H9 (cell line): Measurements from ENCODE around the gene DDT. TPM values are rescaled to one million over a fixed set of nuclear protein-coding genes. Genes with fewer than 3 reads are reported as not detected.
"Not testable (repeated sequence)": the region's sequence is repeated elsewhere in the genome, so short reads cannot be mapped to it uniquely, and the experiment has no call there.

Source experiments
- DNase-seq: peaks from one replicate; pipeline ENCODE4 v3.0.0-alpha.2; 2017
- H2AFZ ChIP-seq: one replicate; pipeline ENCODE4 v1.6.1; 2013; ENCODE audit warnings: mild to moderate bottlenecking, low read length, control low read depth, moderate library complexity
- H2AK5ac ChIP-seq: 2 replicates; pipeline ENCODE4 v1.6.1; 2013; ENCODE audit warnings: low read length, control low read depth, mixed read lengths; ENCODE audit not compliant: insufficient read length
- H2BK120ac ChIP-seq: one replicate; pipeline ENCODE4 v1.6.1; 2013; ENCODE audit warnings: low read depth, mild to moderate bottlenecking, low read length, control low read depth, inconsistent platforms; ENCODE audit not compliant: poor library complexity, severe bottlenecking
- H2BK12ac ChIP-seq: 2 replicates; pipeline ENCODE4 v1.6.1; 2013; ENCODE audit warnings: low read length, control low read depth, mixed read lengths, low read depth; ENCODE audit not compliant: insufficient read length
- H2BK15ac ChIP-seq: 2 replicates; pipeline ENCODE4 v1.6.1; 2013; ENCODE audit warnings: low read depth, low read length, control low read depth
- H2BK20ac ChIP-seq: one replicate; pipeline ENCODE4 v1.6.1; 2013; ENCODE audit warnings: low read depth, mild to moderate bottlenecking, low read length, control low read depth, inconsistent platforms; ENCODE audit not compliant: poor library complexity, severe bottlenecking
- H2BK5ac ChIP-seq: 2 replicates; pipeline ENCODE4 v1.6.1; 2013; ENCODE audit warnings: low read length, control low read depth, mixed read lengths; ENCODE audit not compliant: insufficient read length
- H3K14ac ChIP-seq: 2 replicates; pipeline ENCODE4 v1.6.1; 2013; ENCODE audit warnings: low read length, control low read depth; ENCODE audit not compliant: insufficient read depth
- H3K18ac ChIP-seq: 2 replicates; pipeline ENCODE4 v1.6.1; 2013; ENCODE audit warnings: low read depth, mild to moderate bottlenecking, mixed read lengths, low read length, control low read depth; ENCODE audit not compliant: insufficient read length
- H3K23ac ChIP-seq: 2 replicates; pipeline ENCODE4 v1.6.1; 2013; ENCODE audit warnings: low read length, control low read depth, mixed read lengths, low read depth; ENCODE audit not compliant: insufficient read length
- H3K23me2 ChIP-seq: 2 replicates; pipeline ENCODE4 v1.6.1; 2013; ENCODE audit warnings: low read depth, mild to moderate bottlenecking, mixed read lengths, low read length, control low read depth; ENCODE audit not compliant: insufficient read length, poor library complexity, severe bottlenecking
- H3K27ac ChIP-seq: 2 replicates; pipeline ENCODE4 v1.5.1; 2013; ENCODE audit warnings: low read length, control low read depth, mixed read lengths, low read depth; ENCODE audit not compliant: insufficient read length
- H3K27me3 ChIP-seq: 2 replicates; pipeline ENCODE4 v1.6.1; 2013; ENCODE audit warnings: low read length, control low read depth, inconsistent platforms; ENCODE audit not compliant: insufficient read depth
- H3K4ac ChIP-seq: 2 replicates; pipeline ENCODE4 v1.6.1; 2013; ENCODE audit warnings: low read depth, mild to moderate bottlenecking, control low read depth, inconsistent platforms, low read length, moderate library complexity
- H3K4me1 ChIP-seq: 2 replicates; pipeline ENCODE4 v1.6.1; 2013; ENCODE audit warnings: low read length, control low read depth, inconsistent platforms; ENCODE audit not compliant: insufficient read depth
- H3K4me2 ChIP-seq: 2 replicates; pipeline ENCODE4 v1.6.1; 2013; ENCODE audit warnings: low read length, control low read depth, mixed read lengths; ENCODE audit not compliant: insufficient read length, insufficient read depth
- H3K56ac ChIP-seq: 2 replicates; pipeline ENCODE4 v1.6.1; 2013; ENCODE audit warnings: low read depth, mild to moderate bottlenecking, mixed read lengths, low read length, control low read depth; ENCODE audit not compliant: insufficient read length
- H3K79me1 ChIP-seq: 2 replicates; pipeline ENCODE4 v1.6.1; 2013; ENCODE audit warnings: low read depth, mild to moderate bottlenecking, moderate library complexity, low read length, control low read depth, inconsistent platforms; ENCODE audit not compliant: insufficient read depth, poor library complexity, severe bottlenecking
- H3K79me2 ChIP-seq: 2 replicates; pipeline ENCODE4 v1.6.1; 2013; ENCODE audit warnings: low read length, control low read depth, inconsistent platforms; ENCODE audit not compliant: insufficient read depth
- H3K9ac ChIP-seq: 2 replicates; pipeline ENCODE4 v1.6.1; 2013; ENCODE audit warnings: low read length, control low read depth, mixed read lengths; ENCODE audit not compliant: insufficient read length; ENCODE audit errors: extremely low read depth
- H3K9me3 ChIP-seq: one replicate; pipeline ENCODE4 v1.6.1; 2013; ENCODE audit warnings: low read depth, low read length, inconsistent platforms; ENCODE audit not compliant: control insufficient read depth
- H3T11ph ChIP-seq: one replicate; pipeline ENCODE4 v1.6.1; 2013; ENCODE audit warnings: mild to moderate bottlenecking, low read length, control low read depth, inconsistent platforms
- H4K20me1 ChIP-seq: one replicate; pipeline ENCODE4 v1.6.1; 2013; ENCODE audit not compliant: control insufficient read depth, insufficient read length, insufficient read depth
- H4K5ac ChIP-seq: 2 replicates; pipeline ENCODE4 v1.6.1; 2013; ENCODE audit warnings: low read depth, mild to moderate bottlenecking, mixed read lengths, low read length, control low read depth; ENCODE audit not compliant: insufficient read length
- H4K8ac ChIP-seq: replicated peaks from 2 replicates; pipeline ENCODE4 v1.6.1; 2013; ENCODE audit warnings: low read length, control low read depth, mixed read lengths, low read depth; ENCODE audit not compliant: insufficient read length
- H4K91ac ChIP-seq: 2 replicates; pipeline ENCODE4 v1.6.1; 2013; ENCODE audit warnings: low read depth, mild to moderate bottlenecking, moderate library complexity, mixed read lengths, low read length, control low read depth; ENCODE audit not compliant: insufficient read length
- H3K27ac Mint-ChIP-seq, 3 experiments: 2 replicates in 2 of 3; 3 replicates in 1 of 3; pipeline ENCODE4 v1.8.0; 2020 to 2021; ENCODE audit warnings: mixed read lengths in 3 of 3, mild to moderate bottlenecking in 1 of 3, moderate library complexity in 1 of 3
- H3K27me3 Mint-ChIP-seq: 2 replicates; pipeline ENCODE4 v1.8.0; 2021; ENCODE audit warnings: low read depth, mild to moderate bottlenecking, moderate library complexity, mixed read lengths
- H3K36me3 Mint-ChIP-seq, 3 experiments: 2 replicates in 2 of 3; 3 replicates in 1 of 3; pipeline ENCODE4 v1.8.0; 2020 to 2021; ENCODE audit warnings: low read depth in 3 of 3, mixed read lengths in 3 of 3; ENCODE audit not compliant: insufficient read depth in 1 of 3
- H3K4me1 Mint-ChIP-seq, 2 experiments: 2 replicates each; pipeline ENCODE4 v1.8.0; 2020; ENCODE audit warnings: mixed read lengths in 2 of 2
- H3K4me3 Mint-ChIP-seq, 2 experiments: 2 replicates in 1 of 2; 3 replicates in 1 of 2; pipeline ENCODE4 v1.8.0; 2020 to 2021; ENCODE audit warnings: mild to moderate bottlenecking in 2 of 2, mixed read lengths in 2 of 2, moderate library complexity in 1 of 2
- H3K9me3 Mint-ChIP-seq, 2 experiments: 2 replicates in 1 of 2; 3 replicates in 1 of 2; pipeline ENCODE4 v1.8.0; 2020; ENCODE audit warnings: mild to moderate bottlenecking in 2 of 2, mixed read lengths in 2 of 2, moderate library complexity in 1 of 2
- WGBS: extraction: QIAGEN DNeasy Blood & Tissue Kit; methylation state at CpG from one replicate; pipeline ENCODE4 v1.1.7; 2013; ENCODE audit warnings: missing lambda C conversion rate, low lambda C conversion rate, mixed read lengths; ENCODE audit not compliant: insufficient read length; ENCODE audit errors: extremely low coverage; 5-methylcytosine and 5-hydroxymethylcytosine counted together
- total RNA-seq: library from RNA; stranded (reverse); gene quantifications from 2 replicates; pipeline ENCODE4 v1.2.1, GENCODE V29; 2021
- TF ChIP-seq, protein P1 (sequence below): fragments of 200-600 bp; sonication (generic); conservative IDR thresholded peaks from 3 replicates; pipeline ENCODE4 v1.8.0; 2021; ENCODE audit warnings: antibody characterized with exemption, mild to moderate bottlenecking

Gene DDT
- total RNA-seq, 1 experiment from 2014 or later, result 185 TPM

DNA sequence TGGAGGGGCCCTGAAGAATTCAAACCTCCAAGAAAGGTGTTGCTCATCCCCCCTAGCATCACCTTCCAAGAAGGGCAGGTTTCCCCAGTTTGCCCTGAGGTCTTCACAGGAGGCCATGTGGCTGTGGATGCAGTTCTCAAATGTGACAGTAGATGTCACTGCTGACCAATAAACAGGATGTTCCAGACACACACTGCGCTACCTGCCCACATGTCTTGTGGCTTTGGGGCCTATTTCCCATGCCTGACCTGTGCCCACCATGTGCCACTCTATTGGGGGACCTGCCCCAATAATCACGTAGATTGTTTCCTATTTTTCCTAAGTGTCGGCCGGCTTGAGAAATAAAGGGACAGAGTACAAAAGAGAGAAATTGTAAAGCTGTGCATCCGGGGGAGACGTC is 10.2 kb upstream of the DDT start:
- Histone ChIP-seq H3K4ac (no peak overlapping the region), H3K79me2 (no peaks in the 10 kb centered on the region), H3K56ac (no peak overlapping the region), H2BK5ac (no peak overlapping the region), H3K27ac (no peak overlapping the region), H2BK12ac (no peak overlapping the region), H3K4me1 (no peaks in the 10 kb centered on the region), H2BK15ac (no peak overlapping the region), H3K23ac (no peak overlapping the region), H4K8ac (no peak overlapping the region), H3K79me1 (no peaks in the 10 kb centered on the region), H4K20me1 (no peaks in the 10 kb centered on the region), H2BK20ac (no peak overlapping the region), H2BK120ac (no peak overlapping the region), H2AFZ (no peak overlapping the region), H3K4me2 (no peak overlapping the region), H3K23me2 (no peaks in the 10 kb centered on the region), H4K91ac (no peak overlapping the region), H3K9ac (no peak overlapping the region), H3K9me3 (no peaks in the 10 kb centered on the region), H4K5ac (no peak overlapping the region), H3K27me3 (no peaks in the 10 kb centered on the region), H3T11ph (no peak overlapping the region), H3K18ac (no peak overlapping the region), H3K14ac (no peak overlapping the region), H2AK5ac (no peak overlapping the region)
- H3K4me3 Mint-ChIP-seq, result no peak overlapping the region
- H3K27ac Mint-ChIP-seq, result no peak overlapping the region
- no peaks in the 10 kb centered on the region for H3K36me3 Mint-ChIP-seq
- WGBS, result no CpG with 5 or more reads among the region's 6 CpGs
- no peaks in the 10 kb centered on the region for H3K9me3 Mint-ChIP-seq
- no peak for DNase-seq
- TF ChIP-seq, protein P1, sequence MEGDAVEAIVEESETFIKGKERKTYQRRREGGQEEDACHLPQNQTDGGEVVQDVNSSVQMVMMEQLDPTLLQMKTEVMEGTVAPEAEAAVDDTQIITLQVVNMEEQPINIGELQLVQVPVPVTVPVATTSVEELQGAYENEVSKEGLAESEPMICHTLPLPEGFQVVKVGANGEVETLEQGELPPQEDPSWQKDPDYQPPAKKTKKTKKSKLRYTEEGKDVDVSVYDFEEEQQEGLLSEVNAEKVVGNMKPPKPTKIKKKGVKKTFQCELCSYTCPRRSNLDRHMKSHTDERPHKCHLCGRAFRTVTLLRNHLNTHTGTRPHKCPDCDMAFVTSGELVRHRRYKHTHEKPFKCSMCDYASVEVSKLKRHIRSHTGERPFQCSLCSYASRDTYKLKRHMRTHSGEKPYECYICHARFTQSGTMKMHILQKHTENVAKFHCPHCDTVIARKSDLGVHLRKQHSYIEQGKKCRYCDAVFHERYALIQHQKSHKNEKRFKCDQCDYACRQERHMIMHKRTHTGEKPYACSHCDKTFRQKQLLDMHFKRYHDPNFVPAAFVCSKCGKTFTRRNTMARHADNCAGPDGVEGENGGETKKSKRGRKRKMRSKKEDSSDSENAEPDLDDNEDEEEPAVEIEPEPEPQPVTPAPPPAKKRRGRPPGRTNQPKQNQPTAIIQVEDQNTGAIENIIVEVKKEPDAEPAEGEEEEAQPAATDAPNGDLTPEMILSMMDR, result no peak
- no peaks in the 10 kb centered on the region for H3K27me3 Mint-ChIP-seq
- 0 out of 4 replicates have a peak, but pooled peaks cover 0 to 3% of the 10 kb centered on the region in 2 experiments for H3K4me1 Mint-ChIP-seq

DNA sequence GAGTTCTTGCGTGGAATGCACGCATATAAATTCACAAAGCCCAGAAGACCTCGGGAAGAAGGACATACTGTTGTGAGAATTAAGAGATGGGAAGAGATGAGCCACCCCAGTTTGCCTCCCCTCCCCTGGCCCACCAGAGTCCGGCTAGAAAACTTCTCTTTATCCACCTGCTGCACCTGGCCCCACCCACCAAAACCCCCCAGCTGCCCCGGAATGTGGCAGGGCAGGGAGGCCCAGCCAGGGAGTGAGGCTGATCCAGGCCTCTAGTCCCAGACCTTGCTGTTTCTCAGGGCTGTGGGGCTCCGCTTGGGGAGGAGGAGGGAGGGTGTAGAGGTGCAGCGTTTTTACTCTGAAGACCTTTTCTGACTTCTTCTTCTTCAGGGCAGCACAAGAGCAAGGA is 6.3 kb upstream of the DDT start:
- H2BK120ac ChIP-seq, H3K9ac ChIP-seq, H2BK12ac ChIP-seq, H3K23ac ChIP-seq, H3K4me1 ChIP-seq, H2BK15ac ChIP-seq, H3K9me3 Mint-ChIP-seq, H3T11ph ChIP-seq, H3K79me2 ChIP-seq, H3K27ac Mint-ChIP-seq, H3K79me1 ChIP-seq, H3K23me2 ChIP-seq, H4K5ac ChIP-seq, H3K27me3 Mint-ChIP-seq, H2AFZ ChIP-seq, H2BK5ac ChIP-seq, H4K8ac ChIP-seq, H3K27me3 ChIP-seq, H2AK5ac ChIP-seq, H3K27ac ChIP-seq, H3K9me3 ChIP-seq, H3K36me3 Mint-ChIP-seq, H3K18ac ChIP-seq, H3K14ac ChIP-seq, H3K4me1 Mint-ChIP-seq, H3K56ac ChIP-seq, H2BK20ac ChIP-seq, H3K4ac ChIP-seq, DNase-seq, H4K91ac ChIP-seq, H3K4me2 ChIP-seq, H4K20me1 ChIP-seq, H3K4me3 Mint-ChIP-seq: not testable (repeated sequence)
- no CpG with 5 or more reads among the region's 7 CpGs for WGBS
